Fibroblast of lung (primary cell): ENCODE measurements around the gene SLC6A19. TPM values are rescaled to one million over a fixed set of nuclear protein-coding genes. Genes with fewer than 3 reads are reported as not detected.

Source experiments
- DNase-seq, 2 donors: peaks; one replicate each; pipeline versions ENCODE4 v3.0.0 to v3.0.0-alpha.2; 2010; ENCODE audit warnings: low read depth in 2 of 2
- H2AFZ ChIP-seq: 2 replicates; pipeline ENCODE4 v1.5.1; 2012; ENCODE audit warnings: low read length, control low read depth, inconsistent platforms
- H3K27ac ChIP-seq: 2 replicates; pipeline ENCODE4 v1.5.1; 2011; ENCODE audit warnings: low read length, control low read depth; ENCODE audit not compliant: insufficient read depth
- H3K27me3 ChIP-seq: 2 replicates; pipeline ENCODE4 v1.5.1; 2011; ENCODE audit warnings: mild to moderate bottlenecking, low read length; ENCODE audit not compliant: control insufficient read depth, insufficient read depth
- H3K36me3 ChIP-seq: 2 replicates; pipeline ENCODE4 v1.5.1; 2011; ENCODE audit warnings: low read length; ENCODE audit not compliant: control insufficient read depth, insufficient read depth
- H3K4me1 ChIP-seq: 2 replicates; pipeline ENCODE4 v1.5.1; 2011; ENCODE audit warnings: low read length; ENCODE audit not compliant: control insufficient read depth, insufficient read depth; ENCODE audit errors: extremely low read depth
- H3K4me2 ChIP-seq: 2 replicates; pipeline ENCODE4 v1.5.1; 2011; ENCODE audit warnings: low read length, control low read depth; ENCODE audit not compliant: insufficient read depth; ENCODE audit errors: extremely low read depth
- H3K4me3 ChIP-seq, 4 experiments: fragments of 200-600 bp in 1 of 4; sonication (generic) in 1 of 4; replicated peaks in 1 of 4; 2 replicates each; pipeline ENCODE4 v1.5.1; 2011 to 2016; ENCODE audit warnings: low read length in 4 of 4, low read depth in 3 of 4, mild to moderate bottlenecking in 3 of 4, control low read depth in 2 of 4, inconsistent platforms in 1 of 4, mixed read lengths in 1 of 4; ENCODE audit not compliant: insufficient read depth in 1 of 4; ENCODE audit errors: control extremely low read depth in 1 of 4
- H3K79me2 ChIP-seq: 2 replicates; pipeline ENCODE4 v1.5.1; 2012; ENCODE audit warnings: mild to moderate bottlenecking, low read length, inconsistent platforms; ENCODE audit not compliant: control insufficient read depth, insufficient read depth
- H3K9ac ChIP-seq: 2 replicates; pipeline ENCODE4 v1.5.1; 2011; ENCODE audit warnings: mild to moderate bottlenecking, low read length, control low read depth; ENCODE audit not compliant: insufficient read depth
- H3K9me3 ChIP-seq: 2 replicates; pipeline ENCODE4 v1.5.1; 2012; ENCODE audit warnings: low read depth, low read length; ENCODE audit not compliant: control insufficient read depth, insufficient read depth
- H4K20me1 ChIP-seq: 2 replicates; pipeline ENCODE4 v1.5.1; 2011; ENCODE audit warnings: low read length; ENCODE audit not compliant: control insufficient read depth, insufficient read depth; ENCODE audit errors: extremely low read depth
- CTCF ChIP-seq, 2 donors: IDR thresholded peaks in 1 of 2; conservative IDR thresholded peaks in 1 of 2; 1 replicate in 1 of 2; 2 replicates in 1 of 2; pipeline ENCODE4 v1.5.1; 2011 to 2012; ENCODE audit warnings: low read length in 2 of 2, control low read depth in 1 of 2, inconsistent platforms in 1 of 2, low read depth in 1 of 2, mild to moderate bottlenecking in 1 of 2
- EZH2 ChIP-seq: IDR thresholded peaks from 2 replicates; pipeline ENCODE4 v1.5.1; 2012; ENCODE audit warnings: low read length, control low read depth, mild to moderate bottlenecking; ENCODE audit errors: missing control alignments
- polyA plus RNA-seq, 2 donors: library from polyadenylated mRNA; depleted of rRNA in 1 of 2; stranded (reverse) in 1 of 2; unstranded in 1 of 2; fragments of >200 nt; gene quantifications; 2 replicates each; pipeline ENCODE4 v1.2.1, GENCODE V29; 2011 to 2012; ENCODE audit warnings: missing spikeins in 1 of 2
- total RNA-seq: library from RNA; depleted of rRNA; stranded (reverse); fragments of >200 nt; gene quantifications from 2 replicates; pipeline ENCODE4 v1.2.1, GENCODE V29; 2014

The SLC6A19 gene
- total and polyA plus RNA-seq, 2 donors (not counting 1 experiment from before 2014, with no cell fraction given) = not detected

GRCh38 chr5:1208743-1209488 lies 7.5 kb downstream of the SLC6A19 start:
- H3K4me1 ChIP-seq = no peaks in the 10 kb centered on the region
- DNase-seq = peak in 1 of 2 donors; percentile 2
- H3K4me2 ChIP-seq = no peak overlapping the region
- no peaks in the 10 kb centered on the region for H3K36me3 ChIP-seq
- H3K27ac ChIP-seq = no peak overlapping the region
- H3K4me3 ChIP-seq = no peak overlapping the region
- no peaks in the 10 kb centered on the region for H4K20me1 ChIP-seq
- no peak overlapping the region for H2AFZ ChIP-seq
- no peaks in the 10 kb centered on the region for H3K79me2 ChIP-seq
- H3K27me3 ChIP-seq = no peaks in the 10 kb centered on the region
- no peaks in the 10 kb centered on the region for H3K9me3 ChIP-seq
- TF ChIP-seq CTCF (conservative IDR thresholded peaks at IDR 0.05 in 1 of 2, IDR thresholded peaks at IDR 0.05 in 1 of 2; ENCODE audit: low read depth in 1 of 2, low read length in 2 of 2) (peak in 1 of 2 donors; percentile 39), EZH2 (no peak)
- H3K9ac ChIP-seq = no peak overlapping the region

DNA sequence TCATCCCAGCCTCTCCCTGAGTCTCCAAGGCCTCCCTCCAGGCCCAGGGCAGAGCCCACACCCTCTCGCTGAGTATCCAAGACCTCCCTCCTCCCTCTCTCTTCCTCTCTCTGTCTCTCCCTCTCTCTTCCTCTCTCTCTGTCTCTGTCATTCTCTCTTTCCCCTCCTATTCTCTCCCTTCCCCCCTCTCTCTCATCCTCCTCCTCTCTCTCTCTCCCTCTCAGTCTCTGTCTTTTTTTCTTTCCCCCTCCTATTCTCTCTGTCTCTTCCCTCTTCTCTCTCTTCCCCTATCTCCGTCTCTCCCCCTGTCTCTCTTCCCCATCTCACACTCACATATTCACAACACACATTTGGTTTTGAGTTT lies 8.1 kb downstream of the SLC6A19 start:
- no peak overlapping the region for H3K9ac ChIP-seq
- no peaks in the 10 kb centered on the region for H3K79me2 ChIP-seq
- H2AFZ ChIP-seq = no peak overlapping the region
- DNase-seq = no peak
- H3K27ac ChIP-seq = no peak overlapping the region
- H3K27me3 ChIP-seq = no peaks in the 10 kb centered on the region
- H3K4me1 ChIP-seq = no peaks in the 10 kb centered on the region
- no peaks in the 10 kb centered on the region for H3K9me3 ChIP-seq
- TF ChIP-seq CTCF (conservative IDR thresholded peaks at IDR 0.05 in 1 of 2, IDR thresholded peaks at IDR 0.05 in 1 of 2; ENCODE audit: low read depth in 1 of 2, low read length in 2 of 2) (no peak), EZH2 (no peak)
- no peak overlapping the region for H3K4me3 ChIP-seq
- no peaks in the 10 kb centered on the region for H4K20me1 ChIP-seq
- H3K36me3 ChIP-seq = no peaks in the 10 kb centered on the region
- no peak overlapping the region for H3K4me2 ChIP-seq

DNA sequence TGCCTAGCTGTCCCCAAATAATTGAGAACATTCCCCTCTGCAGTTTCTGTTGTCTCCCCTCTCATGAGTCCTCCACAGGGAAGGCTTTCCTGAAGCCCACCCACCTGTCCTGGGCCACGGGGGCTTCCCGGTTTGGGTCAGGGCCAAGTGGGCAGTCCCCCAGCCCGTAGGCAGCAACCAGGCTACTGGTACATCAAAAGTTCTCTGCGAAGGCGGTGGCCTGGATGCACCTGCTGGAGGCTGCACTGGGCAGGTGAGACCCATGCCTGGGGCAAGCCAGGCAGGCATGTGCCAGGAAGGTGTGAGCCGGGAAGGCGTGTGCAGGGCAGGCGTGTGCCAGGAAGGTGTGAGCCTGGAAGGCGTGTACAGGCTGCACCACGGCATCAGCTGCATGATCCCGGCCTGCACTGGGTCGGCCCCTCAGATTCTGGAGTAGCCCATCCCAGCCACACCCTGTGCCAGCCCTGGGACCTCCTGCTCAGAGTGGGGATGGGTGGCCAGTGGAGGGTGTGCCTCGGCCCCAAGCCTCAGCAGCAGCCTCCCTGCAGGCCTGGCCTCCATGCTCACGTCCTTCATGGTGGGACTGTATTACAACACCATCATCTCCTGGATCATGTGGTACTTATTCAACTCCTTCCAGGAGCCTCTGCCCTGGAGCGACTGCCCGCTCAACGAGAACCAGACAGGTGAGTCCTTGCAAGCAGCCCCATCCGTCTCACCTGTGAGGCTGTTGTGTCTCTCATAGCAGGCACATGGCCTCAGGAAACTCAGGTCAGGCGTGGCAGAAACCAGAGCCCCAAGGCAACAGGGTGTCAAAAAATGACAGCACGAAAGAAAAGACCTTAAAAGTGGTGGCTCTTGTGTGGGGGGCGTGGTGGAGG lies 8.7 kb downstream of the SLC6A19 start:
- Histone ChIP-seq H3K27ac (no peak overlapping the region), H3K9me3 (no peaks in the 10 kb centered on the region), H3K79me2 (no peaks in the 10 kb centered on the region), H3K36me3 (no peaks in the 10 kb centered on the region), H3K4me3 (no peak overlapping the region), H3K27me3 (no peaks in the 10 kb centered on the region), H2AFZ (no peak overlapping the region), H4K20me1 (no peaks in the 10 kb centered on the region), H3K9ac (no peak overlapping the region), H3K4me2 (no peak overlapping the region), H3K4me1 (no peaks in the 10 kb centered on the region)
- TF ChIP-seq EZH2 (no peak), CTCF (conservative IDR thresholded peaks at IDR 0.05 in 1 of 2, IDR thresholded peaks at IDR 0.05 in 1 of 2; ENCODE audit: low read depth in 1 of 2, low read length in 2 of 2) (no peak)
- no peak for DNase-seq
